GM12892 (cell line): ENCODE data around the gene NFIC.

Experiments used
- POLR2A ChIP-seq: IDR thresholded peaks from 2 replicates; pipeline ENCODE4 v1.6.1; 2011; ENCODE audit warnings: low read depth, low read length, control low read depth
- POLR2AphosphoS5 ChIP-seq: IDR thresholded peaks from 2 replicates; pipeline ENCODE4 v1.6.1; 2011; ENCODE audit warnings: low read depth, low read length, control low read depth
- TAF1 ChIP-seq: IDR thresholded peaks from 2 replicates; pipeline ENCODE4 v1.6.1; 2011; ENCODE audit warnings: low read depth, mild to moderate bottlenecking, control low read depth, low read length, borderline replicate concordance

- TF ChIP-seq POLR2A (no peak), POLR2AphosphoS5 (no peak), TAF1 (no peak)
These were observed 60.0 kb downstream of the NFIC start for GRCh38 chr19:3426433-3426832.
